ENCODE results near the gene KPNA2.
"Not testable (repeated sequence)": the region's sequence is repeated elsewhere in the genome, so short reads cannot be mapped to it uniquely, and the experiment has no call there.

KPNA2 gene

DNA sequence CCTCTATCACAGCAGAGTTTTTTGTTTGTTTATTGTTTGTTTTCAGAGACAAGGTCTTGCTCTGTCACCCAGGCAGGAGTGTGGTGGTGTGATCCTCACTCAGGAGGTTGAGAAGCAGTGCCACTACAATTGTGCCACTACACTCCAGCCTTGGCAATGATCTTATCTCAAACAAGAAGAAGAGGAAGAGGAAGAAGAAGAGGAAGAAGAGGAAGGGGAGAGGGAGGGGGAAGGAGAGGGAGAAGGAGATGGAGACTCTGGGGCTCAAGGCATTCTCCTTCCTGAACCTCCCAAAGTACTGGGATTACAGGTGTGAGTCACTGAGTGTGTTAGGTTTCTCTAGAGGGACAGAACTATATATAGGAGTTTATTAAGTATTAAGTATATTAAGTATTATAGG is 22.1 kb upstream of the KPNA2 start:
- no peak overlapping the region for H3K4me3 ChIP-seq (ENCODE audit: low read length)
- no peak for TF ChIP-seq CTCF (IDR thresholded peaks at IDR 0.05; ENCODE audit: insufficient read depth, low read depth, low read length, missing control alignments)
- DNase-seq (ENCODE audit: low read depth): no peak

- TF ChIP-seq CTCF (IDR thresholded peaks at IDR 0.05; ENCODE audit: insufficient read depth, low read depth, low read length, missing control alignments): no peak
- no peak for DNase-seq (ENCODE audit: low read depth)
- H3K4me3 ChIP-seq (ENCODE audit: low read length): no peak overlapping the region
Observed at GRCh38 chr17:68015081-68015723, 20.3 kb upstream of the KPNA2 start.

DNA sequence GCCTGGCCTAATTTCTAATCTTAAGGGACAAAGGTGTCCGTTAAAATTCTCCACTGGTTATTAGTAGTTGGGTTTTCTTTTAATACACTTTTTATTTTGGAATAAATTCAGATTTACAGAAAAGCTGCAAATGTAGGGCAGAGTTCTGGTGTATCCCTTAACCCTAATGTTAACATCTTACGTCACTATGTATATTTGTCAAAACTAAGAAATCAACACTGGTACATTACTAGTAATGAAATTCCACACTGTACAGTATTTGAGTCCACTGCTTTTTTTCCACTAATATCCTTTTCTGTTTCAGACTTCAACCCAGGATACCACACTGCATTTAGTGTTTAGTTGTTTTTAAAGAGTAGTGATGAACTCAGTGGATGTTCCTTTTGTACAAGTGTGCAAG is 18.7 kb upstream of the KPNA2 start:
- H3K4me3 ChIP-seq (ENCODE audit: low read length): no peak overlapping the region
- no peak for DNase-seq (ENCODE audit: low read depth)
- TF ChIP-seq CTCF (IDR thresholded peaks at IDR 0.05; ENCODE audit: insufficient read depth, low read depth, low read length, missing control alignments): no peak

- not testable (repeated sequence) for H3K4me3 ChIP-seq (ENCODE audit: low read length); DNase-seq (ENCODE audit: low read depth)
Observed at GRCh38 chr17:68018493-68018892, 17.0 kb upstream of the KPNA2 start.

GRCh38 chr17:68019336-68019674 is 16.2 kb upstream of the KPNA2 start:
- no peak overlapping the region for H3K4me3 ChIP-seq (ENCODE audit: low read length)
- no peak for DNase-seq (ENCODE audit: low read depth)
- no peak for TF ChIP-seq CTCF (IDR thresholded peaks at IDR 0.05; ENCODE audit: insufficient read depth, low read depth, low read length, missing control alignments)

DNA sequence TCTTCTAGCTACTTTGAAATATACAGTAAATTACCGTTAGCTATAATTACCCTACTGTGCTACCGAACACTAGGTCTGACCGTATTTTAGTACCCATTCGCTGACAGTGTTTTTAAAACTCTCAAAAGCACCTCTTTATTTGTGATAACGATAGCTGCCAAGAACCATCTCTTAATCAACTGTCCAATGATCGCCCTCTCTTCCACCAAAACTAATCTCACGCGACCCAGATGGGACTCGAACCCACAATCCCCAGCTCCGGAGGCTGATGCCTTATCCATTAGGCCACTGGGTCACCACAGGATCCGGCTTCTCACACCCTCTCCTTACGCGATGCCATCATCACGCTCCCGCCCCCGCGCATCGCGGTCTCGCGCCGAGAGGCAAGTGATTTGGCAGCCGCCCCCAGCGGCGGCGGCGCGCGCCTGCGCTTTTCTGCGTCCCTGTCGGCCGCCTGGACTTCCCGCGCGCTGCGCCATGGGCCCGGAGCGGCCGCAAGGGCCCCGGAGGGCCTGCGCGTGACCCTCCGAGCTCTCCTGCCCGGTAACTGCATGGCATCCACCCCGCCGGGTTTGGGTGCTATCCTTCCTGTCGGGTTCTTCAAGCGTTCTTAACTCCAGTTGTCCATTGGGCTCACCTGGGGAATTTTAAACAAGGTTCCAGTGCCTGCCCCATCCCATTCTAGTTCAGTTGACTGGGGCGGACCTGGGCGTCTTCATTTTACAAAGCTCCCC is 15.7 kb upstream of the KPNA2 start:
- peak overlapping the region; percentile 65 for H3K4me3 ChIP-seq (ENCODE audit: low read length)
- peak; percentile 10 for TF ChIP-seq CTCF (IDR thresholded peaks at IDR 0.05; ENCODE audit: insufficient read depth, low read depth, low read length, missing control alignments)
- DNase-seq (ENCODE audit: low read depth): peak; percentile 94

- no peak for TF ChIP-seq CTCF (IDR thresholded peaks at IDR 0.05; ENCODE audit: insufficient read depth, low read depth, low read length, missing control alignments)
- DNase-seq (ENCODE audit: low read depth): no peak
- H3K4me3 ChIP-seq (ENCODE audit: low read length): peak overlapping the region; percentile 65
Observed at GRCh38 chr17:68020409-68020756, 15.2 kb upstream of the KPNA2 start.

DNA sequence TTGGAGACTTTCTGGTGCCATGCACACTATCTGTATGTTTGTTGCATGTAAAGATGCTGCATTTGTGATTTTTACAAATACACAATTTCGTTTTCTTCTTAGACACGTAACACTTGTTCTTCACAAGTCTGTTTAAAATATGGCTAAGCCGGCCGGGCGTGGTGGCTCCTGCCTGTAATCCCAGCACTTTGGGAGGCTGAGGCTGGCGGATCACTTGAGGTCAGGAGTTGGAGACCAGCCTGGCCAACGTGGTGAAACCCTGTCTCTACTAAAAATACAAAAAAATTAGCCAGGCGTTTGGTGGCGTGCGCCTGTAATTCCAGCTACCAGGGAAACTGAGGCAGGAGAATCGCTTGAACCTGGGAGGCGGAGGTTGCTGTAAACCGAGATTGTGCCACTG is 14.7 kb upstream of the KPNA2 start:
- not testable (repeated sequence) for DNase-seq (ENCODE audit: low read depth)
- H3K4me3 ChIP-seq (ENCODE audit: low read length): peak overlapping the region; percentile 65

Measured in epithelial cell of esophagus (primary cell).